HG02938 (cell line): ENCODE measurements around the gene LRRN3.
"Not testable (repeated sequence)": the region's sequence is repeated elsewhere in the genome, so short reads cannot be mapped to it uniquely, and the experiment has no call there.

ENCODE experiments used
- ATAC-seq: cut with Tn5 transposase; IDR thresholded peaks from one replicate; pipeline ENCODE4 v1.9.1; 2021; ENCODE audit warnings: mild to moderate bottlenecking, moderate library complexity; ENCODE audit not compliant: unreplicated experiment

LRRN3 gene

DNA sequence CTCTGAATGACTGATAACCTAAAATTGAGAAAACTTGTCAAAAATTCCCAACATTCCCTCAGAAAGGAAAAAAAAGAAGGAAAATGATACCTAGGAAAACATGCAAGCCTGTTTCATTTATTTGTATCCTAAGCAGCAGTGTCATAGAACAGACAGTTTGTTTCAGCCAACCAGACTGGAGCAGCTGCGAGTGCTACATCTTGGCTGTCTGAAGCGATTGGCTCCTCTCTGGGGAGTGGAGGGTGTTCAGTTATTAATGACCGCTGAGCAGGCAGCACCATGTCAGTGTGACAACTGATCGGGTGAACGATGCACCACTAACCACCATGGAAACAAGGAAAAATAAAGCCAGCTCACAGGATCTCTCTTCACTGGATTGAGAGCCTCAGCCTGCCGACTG is at the start of gene LRRN3:
TSS of gene LRRN3 (plus strand) at position 282 of the 400 bp plus-strand sequence. CDS start 31,646 bp downstream, outside the sequence.
- no peak for ATAC-seq

DNA sequence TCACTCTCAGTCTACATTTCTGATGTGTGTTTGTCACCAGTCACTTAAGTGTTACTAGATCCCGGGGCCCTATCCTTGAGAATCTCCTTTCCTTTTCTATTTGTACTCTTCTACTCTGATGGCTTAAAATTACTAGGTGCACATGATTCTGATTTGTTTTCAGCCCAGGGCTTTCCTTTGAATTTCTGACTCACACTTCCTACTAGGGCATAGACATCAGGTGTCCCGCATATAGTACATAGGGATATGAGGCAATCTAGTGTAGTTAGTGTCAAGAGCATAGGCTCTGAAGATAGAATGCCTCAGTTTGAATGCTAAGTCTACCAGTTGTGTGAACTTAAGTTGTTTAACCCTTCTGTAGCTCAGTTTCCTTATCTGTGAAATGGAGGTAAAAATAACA is 49.4 kb upstream of the LRRN3 start:
- ATAC-seq = no peak

DNA sequence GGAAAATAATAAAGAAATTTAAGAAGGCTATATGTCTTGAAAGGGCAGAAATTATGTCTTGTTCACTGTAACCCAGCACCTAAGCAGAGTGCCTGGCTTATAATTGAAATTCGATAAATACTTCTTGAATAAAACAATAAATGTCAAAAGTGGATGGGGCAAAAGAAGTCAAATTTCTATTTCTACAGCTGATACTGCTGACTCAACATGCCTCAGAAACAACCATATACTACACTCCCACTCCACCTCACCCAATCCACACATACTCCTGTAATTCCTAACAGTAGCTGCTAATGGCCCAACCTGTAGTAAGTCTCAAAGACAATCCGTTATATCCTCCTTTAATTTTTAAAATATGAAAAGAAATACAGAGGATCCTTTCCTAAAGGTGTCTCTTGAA is 48.1 kb upstream of the LRRN3 start:
- no peak for ATAC-seq

DNA sequence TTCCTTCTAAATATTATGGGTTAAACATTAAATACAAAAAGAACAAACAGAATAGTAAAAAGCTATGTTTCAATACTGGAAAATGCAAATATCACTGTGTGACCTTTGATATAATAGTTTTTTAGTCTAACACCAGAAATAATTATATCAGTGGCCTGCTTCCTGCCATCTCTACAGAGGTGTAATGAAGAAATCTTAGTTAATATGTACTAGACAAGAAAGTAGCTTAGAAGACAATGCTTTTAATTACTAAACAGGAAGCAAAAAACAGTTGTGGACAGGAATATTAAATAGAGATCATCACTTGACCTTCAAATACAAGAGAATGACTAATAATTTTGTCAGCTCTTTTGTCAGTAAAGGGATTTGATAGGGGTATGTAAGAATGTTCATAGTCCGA is 47.4 kb upstream of the LRRN3 start:
- peak; percentile 92 for ATAC-seq

DNA sequence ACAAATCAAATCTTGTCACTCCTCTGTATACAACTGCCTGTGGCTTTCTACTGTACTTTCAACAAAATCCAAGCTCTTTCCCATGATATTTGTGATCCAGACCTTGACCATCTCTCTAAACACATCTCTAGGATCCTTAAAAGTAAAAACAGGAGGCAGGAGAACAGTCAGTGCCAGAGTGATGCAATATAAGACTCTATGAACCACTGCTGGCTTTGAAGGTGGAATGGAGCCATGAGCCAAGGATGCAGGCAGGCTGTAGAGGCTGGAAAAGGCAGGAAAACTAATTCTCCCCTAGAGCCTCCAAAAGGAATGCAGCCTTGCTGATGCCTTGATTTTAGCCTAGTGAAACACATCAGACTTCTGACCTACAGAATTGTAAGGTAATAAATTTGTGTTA is 45.5 kb upstream of the LRRN3 start:
- ATAC-seq = no peak

DNA sequence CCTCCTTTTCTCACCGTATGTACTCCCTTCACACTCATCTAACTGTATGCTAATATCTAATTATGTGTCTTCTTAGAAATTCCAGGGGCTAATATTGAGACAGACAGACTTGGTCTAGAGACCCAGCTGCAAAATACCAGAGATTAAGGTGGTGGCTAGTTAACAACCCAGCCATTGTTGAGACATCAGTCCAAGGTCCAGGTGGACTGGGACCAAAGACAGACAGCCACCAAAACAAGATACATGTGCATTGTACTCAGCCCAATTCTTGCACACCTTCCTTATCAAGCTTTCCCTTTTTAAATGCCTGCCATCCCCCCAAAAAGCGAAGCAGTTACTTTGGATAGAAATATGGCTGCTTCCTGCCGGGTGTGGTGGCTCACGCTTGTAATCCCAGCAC is 43.3 kb upstream of the LRRN3 start:
- no peak for ATAC-seq

DNA sequence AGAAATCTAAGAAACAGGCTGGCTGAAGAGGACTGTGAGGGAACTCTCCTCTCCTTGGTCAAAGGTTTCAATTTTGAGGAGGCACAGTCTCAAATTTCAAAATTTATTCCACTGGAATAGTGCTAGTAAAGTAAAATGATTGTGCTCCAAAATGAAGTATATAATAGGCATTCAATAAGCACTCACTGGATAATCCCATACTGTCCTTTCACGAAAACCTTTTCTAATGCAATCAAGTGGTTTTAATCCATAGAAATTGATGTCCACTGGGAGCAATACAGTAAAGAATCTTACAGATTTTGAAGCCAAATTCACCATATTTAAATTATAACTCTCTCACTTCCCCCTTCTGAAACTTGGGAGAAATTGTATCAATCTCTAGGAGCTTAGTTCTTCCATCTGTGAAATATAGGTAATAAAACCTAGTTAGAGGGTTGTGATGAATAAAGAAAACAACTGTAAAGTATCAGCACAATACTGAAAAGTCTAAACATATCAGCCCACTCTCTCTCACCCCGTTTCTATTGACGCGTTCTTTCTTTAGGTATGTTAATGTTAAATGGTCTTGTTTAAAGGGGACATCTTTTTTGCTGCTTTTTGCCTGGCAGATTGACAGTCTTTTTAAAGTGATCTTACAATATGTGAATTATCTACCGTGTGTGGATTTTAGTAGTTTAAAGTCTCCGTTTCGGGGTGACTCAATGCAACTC is 40.8 kb upstream of the LRRN3 start:
- ATAC-seq = no peak

DNA sequence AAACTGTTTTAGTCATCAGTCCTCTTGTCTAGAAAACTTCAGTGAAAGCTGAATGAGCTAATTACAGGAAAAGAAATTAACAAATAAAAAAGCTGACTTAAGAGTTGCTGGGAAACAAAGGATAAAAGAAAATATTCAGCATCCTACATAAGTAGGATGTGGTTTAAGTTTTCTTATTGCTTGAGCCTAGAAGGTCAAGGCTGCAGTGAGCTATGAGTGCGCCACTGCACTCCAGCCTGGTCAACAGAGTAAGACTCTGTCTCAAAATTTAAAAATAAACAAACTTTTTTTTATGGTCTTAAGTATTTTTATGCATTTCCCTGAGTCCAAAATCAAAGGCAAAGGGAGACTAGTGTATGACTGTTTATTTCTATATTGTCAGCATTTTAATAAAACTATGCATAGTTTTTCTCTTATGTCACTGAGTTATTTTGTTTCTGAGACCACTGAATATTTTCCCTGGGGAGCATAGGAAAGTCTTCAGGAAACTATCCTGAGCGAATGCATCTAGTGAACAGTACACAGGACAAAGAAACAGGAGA is 40.0 kb upstream of the LRRN3 start:
- no peak for ATAC-seq

DNA sequence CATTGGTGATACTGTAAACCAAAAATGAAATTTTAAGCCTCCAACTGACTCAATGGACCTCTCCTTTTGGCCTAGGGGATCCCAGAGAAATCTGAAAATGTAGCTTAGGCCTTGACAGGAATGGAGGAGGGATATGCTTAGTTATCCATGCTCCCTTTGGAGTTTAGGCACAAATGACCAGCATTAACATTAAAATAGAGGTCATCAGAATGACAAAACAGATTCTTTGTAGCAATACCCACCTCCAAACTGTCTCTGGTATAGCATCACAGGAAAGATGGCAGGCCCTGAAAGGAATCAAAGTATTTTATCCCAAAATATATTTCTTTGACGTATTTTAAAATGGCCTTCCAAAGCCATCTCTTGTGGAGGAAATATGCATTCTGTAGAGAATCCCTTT is 39.1 kb upstream of the LRRN3 start:
- ATAC-seq = no peak

DNA sequence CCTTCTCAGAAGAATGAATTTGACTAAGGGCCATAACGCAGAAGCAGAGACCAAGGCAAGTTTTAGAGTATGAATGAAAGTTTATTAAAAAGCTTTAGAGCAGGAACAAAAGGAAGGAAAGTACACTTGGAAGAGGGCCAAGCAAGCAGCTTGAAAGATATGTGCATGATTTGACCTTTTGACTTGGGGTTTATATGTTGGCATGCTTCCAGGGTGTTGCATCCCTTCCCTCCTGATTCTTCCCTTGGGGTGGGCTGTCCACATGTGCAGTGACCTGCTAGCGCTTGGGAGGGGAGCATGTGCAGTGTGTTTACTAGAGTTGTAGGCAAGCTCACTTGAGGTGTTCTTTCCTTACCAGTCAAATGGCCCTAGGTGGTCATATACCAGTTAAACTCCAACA is 37.9 kb upstream of the LRRN3 start:
- no peak for ATAC-seq

DNA sequence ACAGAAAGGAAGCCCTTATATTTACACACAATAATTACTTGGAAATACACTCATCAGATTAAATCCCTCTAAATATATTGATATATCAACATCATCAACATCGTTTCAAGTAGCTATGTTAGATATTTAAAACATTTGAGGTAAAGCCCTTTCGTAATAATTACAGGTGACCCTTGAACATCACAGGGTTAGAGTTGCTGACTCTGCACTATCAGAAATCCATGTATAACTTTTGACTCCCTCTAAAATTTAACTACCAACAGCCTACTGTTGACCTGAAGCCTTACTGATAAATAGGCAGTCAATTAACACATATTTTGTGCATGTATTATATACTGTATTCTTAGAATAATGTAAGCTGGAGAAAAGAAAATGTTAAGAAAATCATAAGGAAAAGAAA is 34.6 kb upstream of the LRRN3 start:
- ATAC-seq = no peak

DNA sequence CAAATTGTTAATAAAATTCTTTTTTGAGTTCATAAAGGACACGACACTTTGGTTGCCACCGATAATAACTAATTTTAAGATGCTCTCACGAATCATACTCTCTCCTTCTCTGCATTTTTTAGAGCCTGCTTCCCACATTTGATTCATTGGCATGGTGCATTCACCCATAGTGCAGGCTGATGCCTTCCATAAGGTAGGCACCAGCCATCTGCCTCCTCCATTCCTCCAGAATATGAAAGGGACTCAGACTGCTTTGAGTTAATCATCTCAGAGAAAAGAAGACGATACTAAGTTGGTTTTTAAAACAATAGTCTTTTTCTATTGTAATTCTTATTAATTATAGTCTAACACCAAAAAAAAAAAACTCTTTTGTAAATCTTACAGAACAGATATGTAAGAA is 33.9 kb upstream of the LRRN3 start:
- ATAC-seq = no peak

DNA sequence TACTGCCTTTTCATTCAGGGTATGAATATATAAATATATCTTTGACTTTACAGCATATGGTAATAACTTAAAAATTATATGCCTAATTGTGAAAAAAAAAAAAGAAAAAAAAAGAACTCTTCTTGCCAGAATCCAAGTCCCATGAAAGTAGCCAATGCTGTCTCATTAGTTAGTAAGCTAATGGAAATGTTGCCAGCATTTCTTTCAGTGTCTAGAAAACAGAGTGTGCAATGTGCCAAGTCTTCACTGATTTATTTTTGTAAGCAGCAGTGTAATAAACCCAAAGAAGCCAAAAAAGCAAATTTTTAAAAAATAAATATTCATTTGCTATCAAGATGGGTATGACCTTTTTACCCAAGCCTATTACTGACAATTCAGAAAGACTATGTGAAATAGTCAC is 31.1 kb upstream of the LRRN3 start:
- no peak for ATAC-seq

DNA sequence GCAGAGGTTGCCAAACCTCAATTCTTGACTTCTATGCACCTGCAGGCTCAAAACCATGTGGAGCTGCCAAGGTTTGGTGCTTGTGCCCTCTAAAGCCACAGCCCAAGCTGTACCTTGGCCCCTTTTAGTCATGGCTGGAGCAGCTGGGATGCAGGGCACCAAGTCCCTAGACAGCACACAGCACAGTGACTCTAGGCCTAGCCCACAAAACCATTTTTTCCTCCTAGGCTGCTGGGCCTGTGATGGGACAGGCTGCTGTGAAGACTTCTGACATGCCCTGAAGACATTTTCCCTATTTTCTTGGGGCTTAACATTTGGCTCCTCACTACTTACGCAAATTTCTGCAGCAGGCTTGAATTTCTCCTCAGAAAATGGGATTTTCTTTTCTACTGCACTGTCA is 27.8 kb upstream of the LRRN3 start:
- no peak for ATAC-seq

DNA sequence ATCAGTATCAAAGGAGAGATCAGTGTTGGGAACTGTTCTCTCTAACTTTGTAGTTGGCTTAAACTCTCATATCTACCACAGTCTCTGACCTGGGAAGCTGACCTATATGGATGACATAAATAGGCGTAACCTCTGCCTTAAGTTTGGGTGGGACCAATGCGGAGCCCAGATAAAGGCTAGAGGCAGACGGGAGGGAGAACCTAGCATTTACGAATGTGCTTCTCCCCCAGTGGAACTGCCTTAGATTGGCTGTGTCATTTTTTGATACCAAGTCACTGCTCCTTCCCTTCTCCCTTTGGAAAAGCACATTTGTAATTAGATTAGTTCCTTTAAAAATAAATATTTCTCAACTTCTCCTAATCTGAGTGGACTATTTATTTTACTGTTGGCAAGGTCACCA is 23.7 kb upstream of the LRRN3 start:
- no peak for ATAC-seq

DNA sequence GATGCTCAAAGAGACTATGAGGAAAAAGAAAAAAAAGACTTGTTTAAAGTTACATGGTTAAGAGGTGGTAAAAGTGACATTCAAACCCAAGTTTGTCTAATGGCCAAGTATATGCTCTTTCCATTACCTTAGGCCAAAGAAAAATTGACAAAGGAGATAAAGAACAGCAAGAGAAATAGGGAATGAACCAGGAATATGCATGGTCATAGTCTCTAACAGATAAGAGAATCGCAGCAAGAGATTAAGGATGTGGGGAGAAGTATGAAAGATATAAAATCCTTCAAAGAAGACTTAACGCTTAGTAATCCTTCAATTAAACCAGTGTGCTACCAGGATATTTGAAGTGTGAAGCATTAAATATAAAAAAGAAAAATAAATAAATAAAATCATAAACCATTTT is 23.2 kb upstream of the LRRN3 start:
- no peak for ATAC-seq

DNA sequence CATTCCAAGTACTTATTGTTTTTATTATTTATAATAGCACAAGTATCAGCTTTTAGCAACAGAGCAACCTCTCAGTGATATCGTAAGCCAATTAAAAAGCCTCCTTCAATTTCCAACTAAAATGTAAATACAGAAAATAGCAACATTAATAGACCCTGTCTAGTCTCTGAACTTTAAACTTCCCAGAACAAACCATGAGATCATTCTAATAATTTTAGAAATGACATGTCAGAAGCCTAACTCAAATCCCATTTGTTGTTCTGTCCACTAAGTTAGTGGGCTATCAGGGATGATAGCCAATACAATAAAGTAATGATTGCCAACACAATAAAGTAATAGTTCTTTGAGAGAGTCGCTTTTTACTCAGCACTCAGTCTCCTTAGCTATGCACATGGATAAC is 22.3 kb upstream of the LRRN3 start:
- ATAC-seq = no peak

DNA sequence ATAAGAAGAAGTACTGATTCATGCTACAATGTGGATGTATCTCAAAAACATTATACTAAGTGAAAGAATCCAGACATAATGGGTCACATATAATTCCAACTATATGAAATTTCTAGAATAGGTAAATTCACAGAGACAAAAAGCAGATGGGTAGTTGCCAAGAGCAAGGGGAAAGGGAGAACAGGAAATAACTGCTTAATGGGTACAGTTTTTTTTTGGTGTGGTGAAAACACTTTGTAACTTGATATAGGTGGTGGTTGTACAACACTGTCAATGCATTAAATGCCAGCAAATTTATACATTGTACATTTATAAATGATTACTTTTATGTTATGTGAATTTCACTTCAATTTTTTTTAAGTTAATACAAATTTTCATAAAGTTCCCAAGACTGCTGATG is 19.4 kb upstream of the LRRN3 start:
- ATAC-seq = no peak

DNA sequence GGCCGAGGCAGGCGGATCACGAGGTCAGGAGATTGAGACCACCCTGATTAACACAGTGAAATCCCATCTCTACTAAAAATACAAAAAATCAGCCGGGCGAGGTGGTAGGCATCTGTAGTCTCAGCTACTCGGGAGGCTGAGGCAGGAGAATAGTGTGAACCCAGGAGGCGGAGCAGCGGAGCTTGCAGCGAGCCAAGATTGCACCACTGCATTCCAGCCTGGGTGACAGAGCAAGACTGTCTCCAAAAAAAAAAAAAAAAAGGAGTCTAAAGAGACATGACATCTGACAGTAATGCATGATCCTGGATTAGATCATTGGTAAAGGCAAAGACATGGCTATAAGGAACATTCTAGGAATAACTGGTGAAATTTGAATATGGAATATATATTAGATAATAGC is 18.3 kb upstream of the LRRN3 start:
- not testable (repeated sequence) for ATAC-seq

DNA sequence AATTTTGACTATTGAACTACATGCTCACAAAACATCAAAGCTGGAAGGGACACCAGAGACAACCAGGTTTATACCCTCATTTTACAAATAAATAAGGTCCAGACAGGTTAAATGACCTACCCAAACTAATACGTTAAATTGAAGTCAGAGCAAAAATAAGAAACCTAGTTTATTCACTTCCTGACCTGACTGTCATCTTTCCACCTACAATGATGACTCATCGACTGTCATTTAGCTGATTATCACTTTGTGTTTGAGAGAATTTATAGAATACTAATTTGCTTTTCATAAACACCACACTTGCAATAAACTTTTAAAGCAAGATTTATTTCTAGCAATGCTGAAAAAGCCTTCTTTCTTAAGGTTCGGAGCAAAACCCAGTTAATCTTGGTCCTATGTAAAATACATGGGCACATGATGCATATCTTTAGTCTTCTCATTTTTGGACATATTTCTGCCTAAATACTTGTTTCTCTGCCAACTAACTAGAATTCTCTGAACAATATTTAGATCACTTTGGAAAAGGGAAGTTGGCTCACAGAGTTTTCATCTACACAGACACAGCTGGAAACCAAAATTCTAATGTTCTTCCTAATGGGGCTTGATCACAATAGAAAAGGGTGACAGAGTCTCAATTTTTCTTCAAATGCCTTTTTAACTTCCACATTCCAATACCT is 16.7 kb upstream of the LRRN3 start:
- ATAC-seq = peak; percentile 58

DNA sequence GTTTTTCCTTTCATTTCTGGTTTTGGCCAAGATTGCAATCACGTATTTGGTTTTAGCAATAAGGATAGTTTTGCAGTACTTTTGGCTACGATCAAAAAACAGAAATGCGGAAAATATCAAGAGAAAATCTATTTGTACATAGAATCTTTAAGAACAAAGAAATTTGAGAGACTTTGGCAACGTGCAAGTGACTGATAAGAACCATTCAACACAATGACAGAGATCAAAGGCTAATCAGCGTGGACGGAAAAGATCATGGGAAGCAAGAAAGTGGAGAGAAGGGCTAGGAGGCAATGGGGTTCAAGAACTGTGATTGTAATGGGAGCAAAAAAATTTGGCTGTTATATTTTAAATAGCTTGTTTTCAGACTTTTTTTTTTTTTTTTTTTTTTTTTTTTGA is 16.2 kb upstream of the LRRN3 start:
- no peak for ATAC-seq

DNA sequence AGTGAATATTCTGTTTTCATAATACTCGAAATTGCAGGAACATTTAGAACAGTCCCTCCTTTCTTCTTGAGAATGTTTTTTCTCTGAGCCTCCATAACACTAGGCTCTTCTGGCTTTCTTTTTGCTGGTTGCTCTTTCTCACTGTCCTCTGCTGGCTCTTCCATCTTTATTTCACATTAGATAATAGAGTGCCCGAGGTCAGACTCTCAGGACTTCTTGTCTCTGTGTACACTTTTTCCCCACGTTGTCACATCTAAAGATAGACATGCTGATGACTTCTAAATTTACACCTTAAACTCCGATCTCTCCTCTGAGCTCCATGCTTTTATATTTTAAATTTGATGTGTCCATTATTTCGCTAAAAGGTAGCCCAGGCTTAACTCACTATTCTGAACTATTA is 15.4 kb upstream of the LRRN3 start:
- no peak for ATAC-seq

DNA sequence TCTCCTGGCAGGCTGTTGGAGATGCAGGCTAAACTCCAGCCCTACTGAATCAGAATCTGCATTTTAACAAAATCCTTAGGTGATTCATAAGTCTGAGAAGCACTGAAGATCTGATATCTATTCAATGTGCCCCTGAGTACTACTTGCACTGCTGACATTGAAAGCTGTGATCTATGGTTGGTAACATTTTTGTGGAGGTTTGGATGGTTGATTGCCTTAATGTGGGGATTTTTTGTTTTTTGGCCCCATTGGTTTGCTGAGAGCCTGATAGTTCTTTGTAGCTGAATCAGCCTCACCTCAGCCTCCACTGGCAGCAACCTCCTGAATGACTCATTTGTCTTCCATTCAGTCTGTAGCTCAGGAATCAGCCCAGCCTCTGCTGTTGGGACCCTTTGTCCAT is 14.7 kb upstream of the LRRN3 start:
- ATAC-seq = no peak
